K562 (cell line): ENCODE measurements around the gene GRAMD2B. TPM values are rescaled to one million over a fixed set of nuclear protein-coding genes. Genes with fewer than 3 reads are reported as not detected.
A peak's percentile ranks its signal among the peaks of the same experiment; 100 is the strongest.

Experiments
- E2F8 ChIP-seq: fragments of 450-650 bp; IDR thresholded peaks from 2 replicates; pipeline ENCODE4 v1.7.1; 2018; ENCODE audit warnings: mild to moderate bottlenecking, low read depth; ENCODE audit not compliant: partially characterized antibody
- FOXJ2 ChIP-seq: fragments of 200-800 bp; sonication (Bioruptor generic); IDR thresholded peaks from 2 replicates; pipeline ENCODE4 v1.6.1; 2016; ENCODE audit warnings: missing genetic modification characterization, missing compliant biosample characterization
- HMBOX1 ChIP-seq: sonication (generic); IDR thresholded peaks from 2 replicates; pipeline ENCODE4 v1.6.1; 2016
- HNRNPL ChIP-seq: fragments of 200-400 bp; formaldehyde crosslinking; IDR thresholded peaks from 2 replicates; pipeline ENCODE4 v1.6.1; 2017; ENCODE audit warnings: low read depth, mild to moderate bottlenecking, low read length
- JUND ChIP-seq, 2 experiments: IDR thresholded peaks; 2 replicates in 1 of 2; 3 replicates in 1 of 2; pipeline ENCODE4 v1.6.1; 2011; ENCODE audit warnings: borderline replicate concordance in 2 of 2, low read depth in 2 of 2, low read length in 2 of 2, improper control_type of control experiment in 1 of 2, missing biosample characterization in 1 of 2, missing genetic modification characterization in 1 of 2, missing genetic modification reagents in 1 of 2
- MAZ ChIP-seq, 2 experiments: fragments of 450-650 bp in 1 of 2; sonication (generic) in 1 of 2; formaldehyde crosslinking; IDR thresholded peaks in 1 of 2; conservative IDR thresholded peaks in 1 of 2; 2 replicates each; pipeline versions ENCODE4 v1.4.0 to v1.5.0; 2020; ENCODE audit warnings: mild to moderate bottlenecking in 1 of 2, missing genetic modification reagents in 1 of 2
- MEIS2 ChIP-seq: fragments of 450-650 bp; IDR thresholded peaks from 2 replicates; pipeline ENCODE4 v1.6.1; 2014; ENCODE audit warnings: mild to moderate bottlenecking; ENCODE audit not compliant: partially characterized antibody
- NFIC ChIP-seq: fragments of 450-650 bp; IDR thresholded peaks from 2 replicates; pipeline ENCODE4 v1.6.1; 2017; ENCODE audit warnings: mild to moderate bottlenecking, inconsistent platforms
- NRF1 ChIP-seq, 2 experiments: fragments of 450-650 bp; IDR thresholded peaks in 1 of 2; conservative IDR thresholded peaks in 1 of 2; 2 replicates each; pipeline ENCODE4 v1.6.1; 2014; ENCODE audit warnings: mild to moderate bottlenecking in 2 of 2
- POLR2G ChIP-seq: fragments of 200-400 bp; formaldehyde crosslinking; IDR thresholded peaks from 2 replicates; pipeline ENCODE4 v1.6.1; 2017; ENCODE audit warnings: low read depth, mild to moderate bottlenecking, antibody characterized with exemption, low read length, moderate library complexity
- POLR2H ChIP-seq: IDR thresholded peaks from 2 replicates; pipeline ENCODE4 v1.6.1; 2016; ENCODE audit warnings: missing genetic modification characterization, low read depth, mild to moderate bottlenecking, control low read depth, missing compliant biosample characterization, moderate library complexity
- PRDM10 ChIP-seq: fragments of 450-650 bp; IDR thresholded peaks from 2 replicates; pipeline ENCODE4 v1.6.1; 2018; ENCODE audit not compliant: partially characterized antibody
- SIN3A ChIP-seq, 2 experiments: fragments of 150-350 bp in 1 of 2; IDR thresholded peaks; 2 replicates each; pipeline ENCODE4 v1.6.1; 2011 to 2016; ENCODE audit warnings: borderline replicate concordance in 2 of 2, low read depth in 2 of 2, low read length in 2 of 2, mild to moderate bottlenecking in 2 of 2, moderate library complexity in 2 of 2; ENCODE audit not compliant: control insufficient read depth in 1 of 2
- ZBTB7A ChIP-seq: IDR thresholded peaks from 2 replicates; pipeline ENCODE4 v1.6.1; 2011; ENCODE audit warnings: low read depth, mild to moderate bottlenecking, low read length, moderate library complexity, borderline replicate concordance; ENCODE audit not compliant: control insufficient read depth
- ZNF740 ChIP-seq, 3 experiments: fragments of 200-800 bp in 1 of 3; sonication (Bioruptor generic) in 1 of 3; sonication (generic) in 1 of 3; formaldehyde crosslinking in 1 of 3; IDR thresholded peaks; 2 replicates each; pipeline versions ENCODE4 v1.6.1 to v1.8.0; 2016 to 2022; ENCODE audit warnings: mild to moderate bottlenecking in 2 of 3, missing compliant biosample characterization in 2 of 3, missing genetic modification characterization in 2 of 3, missing genetic modification reagents in 1 of 3
- polyA plus RNA-seq, 8 experiments: library from polyadenylated mRNA; depleted of rRNA in 4 of 8; stranded (reverse) in 5 of 8; unstranded in 3 of 8; fragments of >200 nt; fragmentation: Nextera tagmentation in 2 of 8; fragmentation: Illumina TruSeq in 1 of 8; extraction: Ambion mirVana in 2 of 8; extraction: Trizol in 1 of 8; gene quantifications; 2 replicates each; pipeline versions ENCODE4 v1.2.1 to v1.2.3, GENCODE V29; 2011 to 2014; ENCODE audit warnings: inconsistent platforms in 1 of 8, missing spikeins in 1 of 8
- total RNA-seq, 7 experiments: library from RNA; depleted of rRNA in 6 of 7; stranded (reverse); fragments of >200 nt in 6 of 7; fragmentation: Illumina TruSeq in 2 of 7; extraction: Trizol in 2 of 7; gene quantifications; 2 replicates each; pipeline versions ENCODE4 v1.2.1 to v1.2.3, GENCODE V29; 2011 to 2021; ENCODE audit warnings: low replicate concordance in 1 of 7

The GRAMD2B gene
- total and polyA plus RNA-seq, 9 of the 15 experiments (the other 6 are each of a cell fraction or from before 2014, with no cell fraction given): 0.32 to 4.2 (median 1.4) TPM

GRCh38 chr5:126422994-126423788 lies at the start of gene GRAMD2B (continued):
- TF ChIP-seq MAZ (CRISPR knock-in tag; conservative IDR thresholded peaks at IDR 0.05 in 1 of 2, IDR thresholded peaks at IDR 0.05 in 1 of 2) (0 out of 4 replicates have a peak, but pooled peaks of 1 of the 2 experiments have one; percentile 27), NRF1 (conservative IDR thresholded peaks at IDR 0.05 in 1 of 2, IDR thresholded peaks at IDR 0.05 in 1 of 2) (peak; percentile 45 to 62; a peak in 2 of 4 replicates), HMBOX1 (no peak), E2F8 (no peak), HNRNPL (no peak), ZNF740 (CRISPR knock-in tag; IDR thresholded peaks at IDR 0.05) (no peak), ZNF740 (tag; IDR thresholded peaks at IDR 0.05) (no peak), NFIC (0 out of 2 replicates have a peak, but pooled peaks have one; percentile 10), JUND (IDR thresholded peaks at IDR 0.05; ENCODE audit: borderline replicate concordance, low read depth, low read length) (no peak), JUND (tag; IDR thresholded peaks at IDR 0.05; ENCODE audit: borderline replicate concordance, low read depth, low read length) (no peak), SIN3A (IDR thresholded peaks at IDR 0.05; ENCODE audit: borderline replicate concordance in 2 of 2, control insufficient read depth in 1 of 2, low read depth in 2 of 2, low read length in 2 of 2) (0 out of 4 replicates have a peak, but pooled peaks of 1 of the 2 experiments have one; percentile 21), MEIS2 (no peak), ZBTB7A (0 out of 2 replicates have a peak, but pooled peaks have one; percentile 15), FOXJ2 (tag) (no peak), POLR2G (peak; percentile 75), POLR2H (no peak), PRDM10 (peak; percentile 36)
